ENCODE data around the gene PARD6B.
"Not testable (repeated sequence)": the region's sequence is repeated elsewhere in the genome, so short reads cannot be mapped to it uniquely, and the experiment has no call there.

- not testable (repeated sequence) for TF ChIP-seq CTCF (conservative IDR thresholded peaks at IDR 0.05; ENCODE audit: low read length); EZH2phosphoT487 (IDR thresholded peaks at IDR 0.05; ENCODE audit: borderline replicate concordance, low read depth, low read length)
These were observed 27.5 kb upstream of the PARD6B start for GRCh38 chr20:50703651-50704438.
